T-cell (primary cell): Measurements from ENCODE around the gene KPNA6. TPM values are rescaled to one million over a fixed set of nuclear protein-coding genes. Genes with fewer than 3 reads are reported as not detected.
"Not testable (repeated sequence)": the region's sequence is repeated elsewhere in the genome, so short reads cannot be mapped to it uniquely, and the experiment has no call there.

ENCODE experiments used
- ATAC-seq, 4 experiments: fragments of 200-7000 bp in 3 of 4; fragments of 150-1000 bp in 1 of 4; cut with Tn5 transposase; replicated peaks in 1 of 4; 1 replicate in 3 of 4; 2 replicates in 1 of 4; pipeline ENCODE4 v1.10.0; 2021; ENCODE audit warnings: moderate library complexity in 3 of 4, mild to moderate bottlenecking in 2 of 4, moderate number of reproducible peaks in 1 of 4
- CTCF ChIA-PET, 2 donors: fragments of 300-600 bp; sonication (Branson Sonifier 250); formaldehyde crosslinking; loops; one replicate each; lab custom pipeline; 2022; ENCODE audit warnings: antibody characterized with exemption in 2 of 2; lab: Charles Lee
- POLR2A ChIA-PET, 2 donors: fragments of 300-600 bp; sonication (Branson Sonifier 250); formaldehyde crosslinking; loops; one replicate each; lab custom pipeline; 2022; ENCODE audit warnings: antibody characterized with exemption in 2 of 2; lab: Charles Lee
- DNase-seq, 35 experiments: peaks; one replicate each; pipeline versions ENCODE4 v3.0.0 to v3.0.0-alpha.2; 2013 to 2023
- H3K27ac ChIP-seq: one replicate; pipeline ENCODE4 v1.5.1; 2013; ENCODE audit warnings: low read length
- H3K27me3 ChIP-seq, 2 experiments: replicated peaks in 1 of 2; 1 replicate in 1 of 2; 2 replicates in 1 of 2; pipeline versions ENCODE4 v1.6.1 to v1.7.0; 2013; ENCODE audit warnings: low read length in 1 of 2, mixed read lengths in 1 of 2; ENCODE audit not compliant: control insufficient read depth in 2 of 2, insufficient read depth in 2 of 2; ENCODE audit errors: extremely low read depth in 1 of 2
- H3K36me3 ChIP-seq, 2 donors: 1 replicate in 1 of 2; 2 replicates in 1 of 2; pipeline versions ENCODE4 v1.6.1 to v1.7.0; 2013; ENCODE audit warnings: low read length in 1 of 2; ENCODE audit not compliant: control insufficient read depth in 2 of 2, insufficient read depth in 1 of 2; ENCODE audit errors: extremely low read depth in 1 of 2
- H3K4me1 ChIP-seq, 2 experiments: 1 replicate in 1 of 2; 2 replicates in 1 of 2; pipeline versions ENCODE4 v1.6.1 to v1.7.0; 2013; ENCODE audit warnings: low read length in 2 of 2, mixed read lengths in 1 of 2; ENCODE audit not compliant: insufficient read depth in 2 of 2, control insufficient read depth in 1 of 2; ENCODE audit errors: extremely low read depth in 1 of 2
- H3K4me3 ChIP-seq, 2 donors: 1 replicate in 1 of 2; 2 replicates in 1 of 2; pipeline versions ENCODE4 v1.5.1 to v1.7.0; 2013; ENCODE audit warnings: mild to moderate bottlenecking in 2 of 2, low read length in 1 of 2, moderate library complexity in 1 of 2; ENCODE audit not compliant: control insufficient read depth in 1 of 2; ENCODE audit errors: extremely low read depth in 1 of 2
- H3K9me3 ChIP-seq: 2 replicates; pipeline ENCODE4 v1.7.0; 2013
- H3K27ac Mint-ChIP-seq, 2 donors: one replicate each; pipeline ENCODE4 v1.8.0; 2020 to 2021; ENCODE audit warnings: mild to moderate bottlenecking in 2 of 2, mixed read lengths in 2 of 2
- H3K27me3 Mint-ChIP-seq, 2 donors: one replicate each; pipeline ENCODE4 v1.8.0; 2021 to 2022; ENCODE audit warnings: mixed read lengths in 2 of 2
- H3K36me3 Mint-ChIP-seq: one replicate; pipeline ENCODE4 v1.8.0; 2021; ENCODE audit warnings: mixed read lengths
- H3K4me1 Mint-ChIP-seq, 3 donors: one replicate each; pipeline ENCODE4 v1.8.0; 2020 to 2022; ENCODE audit warnings: mixed read lengths in 3 of 3, mild to moderate bottlenecking in 1 of 3
- H3K4me3 Mint-ChIP-seq, 3 donors: one replicate each; pipeline ENCODE4 v1.8.0; 2020 to 2022; ENCODE audit warnings: mild to moderate bottlenecking in 3 of 3, mixed read lengths in 3 of 3, moderate library complexity in 3 of 3
- H3K9me3 Mint-ChIP-seq, 3 donors: one replicate each; pipeline ENCODE4 v1.8.0; 2020 to 2022; ENCODE audit warnings: mixed read lengths in 3 of 3
- WGBS: methylation state at CpG from one replicate; pipeline ENCODE4 v1.1.5; 2013; ENCODE audit warnings: missing lambda C conversion rate; ENCODE audit not compliant: insufficient coverage; 5-methylcytosine and 5-hydroxymethylcytosine counted together
- total RNA-seq, 35 experiments: library from RNA in 6 of 35; stranded (reverse) in 6 of 35; fragments of 120-200 nt in 1 of 35; gene quantifications; one replicate each; pipeline versions ENCODE4 v1.2.1 to v1.2.4 and lab custom pipeline; 2013 to 2026

Gene KPNA6
- total RNA-seq, 5 donors from 2014 or later (not counting 1 experiment from before 2014, with no cell fraction given), result 46.2 to 53.6 (median 52.3) TPM

DNA sequence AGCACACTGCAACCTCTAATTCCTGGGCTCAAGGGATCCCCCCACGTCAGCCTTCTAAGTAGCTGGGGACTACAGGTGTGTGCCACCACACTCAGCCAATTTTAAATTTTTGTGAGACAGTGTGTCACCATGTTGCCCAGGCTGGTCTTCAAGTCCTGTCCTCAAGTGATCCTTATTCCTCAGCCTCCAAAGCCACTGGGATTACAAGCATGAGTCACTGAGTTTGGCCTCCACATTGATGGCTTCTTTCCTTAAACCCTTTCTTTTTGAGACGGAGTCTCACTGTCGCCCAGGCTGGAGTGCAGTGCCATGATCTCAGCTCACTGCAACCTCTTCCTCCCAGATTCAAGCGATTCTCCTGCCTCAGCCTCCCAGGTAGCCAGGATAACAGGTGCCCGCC, 7.6 kb downstream of the KPNA6 start:
- DNase-seq (no peak), ATAC-seq (no peak)
- Histone ChIP-seq H3K27me3 (no peaks in the 10 kb centered on the region), H3K9me3 (no peaks in the 10 kb centered on the region), H3K36me3 (peaks cover 0 to 7% of the 10 kb centered on the region in 2 donors), H3K4me1 (peaks cover 31 to 54% of the 10 kb centered on the region in 2 experiments), H3K27ac (no peak overlapping the region), H3K4me3 (no peak overlapping the region)
- Mint-ChIP-seq H3K4me1 (peaks cover 65 to 68% (median 66%) of the 10 kb centered on the region in 3 donors), H3K4me3 (peak overlapping the region in 1 of 3 donors; percentile 17), H3K9me3 (no peaks in the 10 kb centered on the region), H3K36me3 (peaks cover 7% of the 10 kb centered on the region), H3K27ac (no peak overlapping the region), H3K27me3 (no peaks in the 10 kb centered on the region)
- POLR2A ChIA-PET, result no interaction called here
- CTCF ChIA-PET, result no interaction called here
- WGBS, result 100% methylated on average over 1 of the region's 5 CpGs

DNA sequence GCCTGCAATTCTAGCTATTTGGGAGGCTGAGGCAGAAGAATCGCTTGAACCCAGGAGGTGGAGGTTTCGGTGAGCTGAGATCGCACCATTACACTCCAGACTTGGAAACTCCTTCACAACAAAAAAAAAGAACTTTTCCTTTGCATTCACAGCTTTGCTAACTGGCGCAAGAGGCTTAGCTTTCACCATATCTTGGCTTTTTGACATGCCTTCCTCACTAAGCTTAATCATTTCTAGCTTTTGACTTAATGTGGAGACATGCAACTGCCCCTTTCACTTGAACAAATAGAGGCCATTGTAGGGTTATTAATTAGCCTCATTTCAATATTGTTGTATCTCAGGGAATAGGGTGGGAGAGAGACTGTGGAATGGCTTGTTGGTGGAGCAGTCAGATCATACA, 8.7 kb downstream of the KPNA6 start:
- Mint-ChIP-seq H3K4me1 (peaks cover 65% of the 10 kb centered on the region in 3 donors), H3K9me3 (no peaks in the 10 kb centered on the region), H3K4me3 (no peak overlapping the region), H3K27me3 (no peaks in the 10 kb centered on the region), H3K36me3 (peaks cover 12% of the 10 kb centered on the region), H3K27ac (no peak overlapping the region)
- no peak overlapping the region for H3K27ac ChIP-seq
- peaks cover 0 to 7% of the 10 kb centered on the region in 2 donors for H3K36me3 ChIP-seq
- no peak overlapping the region for H3K4me3 ChIP-seq
- H3K27me3 ChIP-seq, result no peaks in the 10 kb centered on the region
- POLR2A ChIA-PET, result no interaction called here
- H3K4me1 ChIP-seq, result peaks cover 26 to 58% of the 10 kb centered on the region in 2 experiments
- H3K9me3 ChIP-seq, result no peaks in the 10 kb centered on the region
- ATAC-seq, result no peak
- 100% methylated on average over 3 of the region's 4 CpGs for WGBS
- DNase-seq, result no peak
- CTCF ChIA-PET, result no interaction called here

DNA sequence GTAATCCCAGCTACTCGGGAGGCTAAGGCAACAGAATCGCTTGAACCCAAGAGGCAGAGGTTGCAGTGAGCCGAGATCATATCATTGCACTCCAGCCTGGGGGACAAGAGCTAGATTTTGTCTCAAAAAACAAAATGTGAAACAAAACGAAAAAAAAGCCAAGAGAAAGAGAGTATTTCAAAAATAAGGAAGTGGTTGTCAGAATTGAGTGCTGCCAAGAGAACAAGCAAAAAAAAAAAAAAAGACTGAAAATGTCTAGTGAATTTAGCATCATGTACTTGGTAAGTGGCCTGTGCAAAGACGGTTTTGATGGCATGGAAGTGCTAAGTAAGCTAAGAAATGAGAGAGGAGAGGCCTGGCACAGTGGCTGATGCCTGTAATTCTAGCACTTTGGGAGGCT, 14.3 kb downstream of the KPNA6 start:
- DNase-seq (no peak), ATAC-seq (no peak)
- Histone ChIP-seq H3K4me3 (no peak overlapping the region), H3K4me1 (peaks cover 10 to 41% of the 10 kb centered on the region in 2 experiments), H3K27me3 (no peaks in the 10 kb centered on the region), H3K27ac (no peak overlapping the region), H3K36me3 (peaks cover 0 to 2% of the 10 kb centered on the region in 2 donors), H3K9me3 (no peaks in the 10 kb centered on the region)
- Mint-ChIP-seq H3K4me3 (peak overlapping the region in 2 of 3 donors; percentile 48 to 56), H3K9me3 (no peaks in the 10 kb centered on the region), H3K27ac (peak overlapping the region; percentile 79 to 83), H3K36me3 (peaks cover 5% of the 10 kb centered on the region), H3K4me1 (peaks cover 47 to 61% (median 59%) of the 10 kb centered on the region in 3 donors), H3K27me3 (no peaks in the 10 kb centered on the region)
- CTCF ChIA-PET, result no interaction called here
- WGBS, result 49% methylated on average over 4 of the region's 5 CpGs
- POLR2A ChIA-PET, result no interaction called here

DNA sequence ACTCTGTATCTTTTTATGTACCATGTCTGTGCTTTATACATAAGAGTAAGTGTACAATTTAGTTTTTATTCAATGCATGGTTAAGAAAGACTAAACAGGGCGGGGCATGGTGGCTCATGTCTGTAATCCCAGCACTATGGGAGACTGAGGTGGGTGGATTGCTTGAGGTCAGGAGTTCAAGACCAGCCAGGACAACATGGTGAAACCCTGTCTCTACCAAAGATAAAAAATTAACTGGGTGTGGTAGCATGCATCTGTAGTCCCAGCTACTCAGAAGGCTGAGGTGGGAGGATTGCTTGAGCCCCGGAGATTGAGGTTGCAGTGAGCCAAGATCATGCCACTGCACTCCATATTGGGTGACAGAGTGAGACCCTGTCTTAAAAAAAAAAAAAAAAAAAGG, 15.5 kb downstream of the KPNA6 start:
- H3K9me3 Mint-ChIP-seq, H3K27ac Mint-ChIP-seq, H3K27ac ChIP-seq, H3K9me3 ChIP-seq, DNase-seq, H3K27me3 ChIP-seq, POLR2A ChIA-PET, ATAC-seq, H3K4me3 Mint-ChIP-seq, H3K4me3 ChIP-seq, H3K27me3 Mint-ChIP-seq, H3K36me3 Mint-ChIP-seq, H3K36me3 ChIP-seq: not testable (repeated sequence)
- CTCF ChIA-PET, result interaction anchor here in 1 of 2 donors (0.7 kb wide), 2 partner anchors 16 to 21 kb away, joined by 5 to 6 read pairs; no protein-coding TSS in a partner anchor
- 100% methylated on average over 2 of the region's 2 CpGs for WGBS
- peaks cover 53 to 62% (median 62%) of the 10 kb centered on the region in 3 donors for H3K4me1 Mint-ChIP-seq
- peaks cover 10 to 41% of the 10 kb centered on the region in 2 experiments for H3K4me1 ChIP-seq

DNA sequence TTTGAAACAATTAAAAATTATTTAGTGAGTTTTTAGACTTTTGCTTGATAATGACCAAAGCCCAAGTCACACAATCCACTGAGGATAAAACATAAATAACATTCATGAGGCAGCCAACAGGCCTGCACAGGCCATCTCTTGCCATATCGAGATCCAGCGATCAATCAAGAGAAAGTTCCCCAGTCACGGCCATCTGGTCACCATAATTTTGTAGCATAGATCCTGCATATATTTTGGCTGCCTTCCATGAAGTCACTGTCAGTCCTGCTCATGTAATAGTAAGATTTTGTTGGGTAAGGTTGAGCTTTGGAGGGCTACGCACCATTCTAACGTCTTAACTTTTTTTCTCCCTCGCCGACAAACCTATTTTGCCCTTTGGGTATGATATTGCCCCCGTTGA, 17.5 kb downstream of the KPNA6 start:
- Histone ChIP-seq H3K36me3 (peaks cover 0 to 17% of the 10 kb centered on the region in 2 donors), H3K27me3 (no peaks in the 10 kb centered on the region), H3K27ac (no peak overlapping the region), H3K9me3 (no peaks in the 10 kb centered on the region), H3K4me3 (no peak overlapping the region), H3K4me1 (peaks cover 10 to 35% of the 10 kb centered on the region in 2 experiments)
- ChIA-PET CTCF (no interaction called here), POLR2A (no interaction called here)
- DNase-seq (no peak), ATAC-seq (no peak)
- 93% methylated on average over 6 of the region's 8 CpGs for WGBS
- H3K36me3 Mint-ChIP-seq, result peaks cover 5% of the 10 kb centered on the region
- H3K27ac Mint-ChIP-seq, result no peak overlapping the region
- H3K4me1 Mint-ChIP-seq, result peaks cover 66 to 71% (median 67%) of the 10 kb centered on the region in 3 donors
- H3K9me3 Mint-ChIP-seq, result no peaks in the 10 kb centered on the region
- no peaks in the 10 kb centered on the region for H3K27me3 Mint-ChIP-seq
- H3K4me3 Mint-ChIP-seq, result no peak overlapping the region

DNA sequence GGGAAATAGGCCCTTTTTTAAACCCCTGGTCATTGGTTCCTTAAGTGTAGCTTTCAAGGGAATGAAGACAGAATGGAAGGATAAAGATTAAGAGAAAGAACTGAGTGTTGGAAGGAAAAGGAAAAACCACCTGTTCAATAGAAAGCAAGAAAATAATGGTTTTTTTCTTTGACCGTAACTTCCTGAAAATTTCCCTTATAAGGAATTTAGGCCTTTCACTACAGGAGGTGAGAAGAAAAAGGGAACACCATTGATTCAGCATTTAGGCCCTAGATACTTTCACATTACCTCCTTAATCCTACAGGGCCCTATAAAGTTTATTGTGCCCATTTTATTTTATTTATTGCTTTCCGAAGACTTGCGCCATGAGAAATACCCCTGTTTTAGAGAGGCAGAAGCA, 18.9 kb downstream of the KPNA6 start:
- Mint-ChIP-seq H3K36me3 (no peaks in the 10 kb centered on the region), H3K27ac (peak overlapping the region in 1 of 2 donors; percentile 13), H3K4me3 (peak overlapping the region in 1 of 3 donors; percentile 13), H3K9me3 (no peaks in the 10 kb centered on the region), H3K4me1 (peaks cover 56 to 58% (median 57%) of the 10 kb centered on the region in 3 donors), H3K27me3 (no peaks in the 10 kb centered on the region)
- CTCF ChIA-PET, result no interaction called here
- POLR2A ChIA-PET, result no interaction called here
- WGBS, result no CpG with 5 or more reads among the region's 3 CpGs
- ATAC-seq (no peak), DNase-seq (no peak)
- Histone ChIP-seq H3K4me1 (peaks cover 7 to 24% of the 10 kb centered on the region in 2 experiments), H3K4me3 (no peak overlapping the region), H3K36me3 (peaks cover 0 to 19% of the 10 kb centered on the region in 2 donors), H3K27me3 (no peaks in the 10 kb centered on the region), H3K27ac (no peak overlapping the region), H3K9me3 (no peaks in the 10 kb centered on the region)
